Prostate gland (tissue), 2 donors: ENCODE measurements around the gene PTK7. TPM values are rescaled to one million over a fixed set of nuclear protein-coding genes. Genes with fewer than 3 reads are reported as not detected.

Experiments used
- DNase-seq: peaks from one replicate; pipeline ENCODE4 v3.0.0-alpha.2; 2019; ENCODE audit warnings: low spot score
- H3K27ac ChIP-seq, 2 donors: fragments of 200-600 bp; sonication (generic); 2 replicates each; pipeline ENCODE4 v1.5.1; 2017 to 2019
- H3K27me3 ChIP-seq: fragments of 200-600 bp; sonication (generic); replicated peaks from 2 replicates; pipeline ENCODE4 v1.5.1; 2019; ENCODE audit not compliant: insufficient read depth
- H3K36me3 ChIP-seq, 2 donors: fragments of 200-600 bp; sonication (generic); 1 replicate in 1 of 2; 2 replicates in 1 of 2; pipeline versions ENCODE4 v1.5.1 to v1.8.1; 2017 to 2019
- H3K4me1 ChIP-seq: fragments of 200-600 bp; sonication (generic); replicated peaks from 2 replicates; pipeline ENCODE4 v1.5.1; 2019
- H3K4me3 ChIP-seq, 2 donors: fragments of 200-600 bp; sonication (generic); 2 replicates each; pipeline ENCODE4 v1.5.1; 2017 to 2019
- H3K9me3 ChIP-seq: fragments of 200-600 bp; sonication (generic); 2 replicates; pipeline ENCODE4 v1.5.1; 2017
- POLR2A ChIP-seq: fragments of 450-650 bp; IDR thresholded peaks from one replicate; pipeline ENCODE4 v1.6.1; 2016; ENCODE audit warnings: antibody characterized with exemption, mild to moderate bottlenecking
- POLR2AphosphoS5 ChIP-seq: sonication (generic); formaldehyde crosslinking; IDR thresholded peaks from one replicate; pipeline ENCODE4 v1.6.1; 2017; ENCODE audit warnings: antibody characterized with exemption
- WGBS: methylation state at CpG from one replicate; pipeline ENCODE4 v1.1.5; 2018; 5-methylcytosine and 5-hydroxymethylcytosine counted together
- intact Hi-C: fragments of 100-400 bp; cut with DNase I; formaldehyde crosslinking; loops from one replicate; pipeline ENCODE4 v1.14.2; 2022
- total RNA-seq, 2 donors: library from RNA; depleted of rRNA; stranded (reverse); fragments of >200 nt; gene quantifications; one replicate each; pipeline ENCODE4 v1.1.0, GENCODE V29; 2016
- TF ChIP-seq, protein P1 (sequence below), 4 experiments: fragments of 200-600 bp in 2 of 4; fragments of 450-650 bp in 2 of 4; sonication (generic) in 2 of 4; IDR thresholded peaks; 1 replicate in 3 of 4; 2 replicates in 1 of 4; pipeline ENCODE4 v1.5.1; 2016 to 2019; ENCODE audit warnings: antibody characterized with exemption in 4 of 4, mild to moderate bottlenecking in 2 of 4, moderate library complexity in 2 of 4

Gene PTK7
- total RNA-seq, 2 donors from 2014 or later: 83.3 to 85.2 TPM

GRCh38 chr6:43142101-43142500 lies 66.0 kb downstream of the PTK7 start:
- no peaks in the 10 kb centered on the region for H3K27me3 ChIP-seq
- no peak for DNase-seq
- peaks cover 5% of the 10 kb centered on the region for H3K4me1 ChIP-seq
- 64% methylated on average over 14 of the region's 14 CpGs for WGBS
- TF ChIP-seq POLR2A (no peak), POLR2AphosphoS5 (no peak)
- TF ChIP-seq, protein P1, sequence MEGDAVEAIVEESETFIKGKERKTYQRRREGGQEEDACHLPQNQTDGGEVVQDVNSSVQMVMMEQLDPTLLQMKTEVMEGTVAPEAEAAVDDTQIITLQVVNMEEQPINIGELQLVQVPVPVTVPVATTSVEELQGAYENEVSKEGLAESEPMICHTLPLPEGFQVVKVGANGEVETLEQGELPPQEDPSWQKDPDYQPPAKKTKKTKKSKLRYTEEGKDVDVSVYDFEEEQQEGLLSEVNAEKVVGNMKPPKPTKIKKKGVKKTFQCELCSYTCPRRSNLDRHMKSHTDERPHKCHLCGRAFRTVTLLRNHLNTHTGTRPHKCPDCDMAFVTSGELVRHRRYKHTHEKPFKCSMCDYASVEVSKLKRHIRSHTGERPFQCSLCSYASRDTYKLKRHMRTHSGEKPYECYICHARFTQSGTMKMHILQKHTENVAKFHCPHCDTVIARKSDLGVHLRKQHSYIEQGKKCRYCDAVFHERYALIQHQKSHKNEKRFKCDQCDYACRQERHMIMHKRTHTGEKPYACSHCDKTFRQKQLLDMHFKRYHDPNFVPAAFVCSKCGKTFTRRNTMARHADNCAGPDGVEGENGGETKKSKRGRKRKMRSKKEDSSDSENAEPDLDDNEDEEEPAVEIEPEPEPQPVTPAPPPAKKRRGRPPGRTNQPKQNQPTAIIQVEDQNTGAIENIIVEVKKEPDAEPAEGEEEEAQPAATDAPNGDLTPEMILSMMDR (IDR thresholded peaks at IDR 0.05): no peak
- no peak overlapping the region for H3K4me3 ChIP-seq
- no peaks in the 10 kb centered on the region for H3K9me3 ChIP-seq
- intact Hi-C loops: loop anchor here (2.0 kb wide), 1 partner anchor 239 kb away; no protein-coding TSS in a partner anchor
- H3K27ac ChIP-seq: no peak overlapping the region
- no peaks in the 10 kb centered on the region for H3K36me3 ChIP-seq

DNA sequence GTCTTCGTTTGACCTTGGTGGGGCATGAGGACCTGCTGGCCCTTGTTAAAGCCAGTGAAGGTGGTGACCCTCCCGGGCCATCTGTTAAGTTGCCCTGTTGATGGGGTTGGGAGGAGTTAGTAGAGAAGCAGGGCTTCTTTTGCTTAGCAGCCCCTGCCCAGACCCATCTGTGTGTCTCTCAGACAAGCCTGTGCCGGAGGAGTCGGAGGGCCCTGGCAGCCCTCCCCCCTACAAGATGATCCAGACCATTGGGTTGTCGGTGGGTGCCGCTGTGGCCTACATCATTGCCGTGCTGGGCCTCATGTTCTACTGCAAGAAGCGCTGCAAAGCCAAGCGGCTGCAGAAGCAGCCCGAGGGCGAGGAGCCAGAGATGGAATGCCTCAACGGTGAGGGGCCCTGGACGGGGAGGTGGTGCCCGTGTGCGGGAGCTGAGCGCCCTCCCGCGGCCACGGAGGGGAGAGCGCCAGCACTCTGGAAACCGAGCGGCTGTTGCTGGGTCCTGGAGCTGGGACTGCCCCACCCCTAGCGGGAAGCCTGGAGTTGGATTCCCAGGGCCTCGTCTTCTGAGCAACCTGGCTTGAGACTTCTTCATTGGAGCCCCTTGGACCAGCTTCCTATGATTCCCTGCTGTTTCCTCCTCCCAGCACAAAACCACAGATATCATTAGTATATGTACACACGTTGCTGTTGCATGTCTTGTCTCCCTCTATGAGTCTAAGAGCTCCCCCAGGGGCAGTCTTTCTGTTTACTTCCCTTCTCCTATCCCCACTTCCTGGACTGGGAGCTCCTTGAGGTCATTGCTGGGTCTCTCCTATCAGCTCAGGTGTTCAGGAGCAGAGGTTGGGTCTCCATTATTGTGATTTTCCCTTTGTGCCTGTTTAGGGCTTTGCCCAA lies 67.4 kb downstream of the PTK7 start:
- DNase-seq: peak; percentile 86
- Histone ChIP-seq H3K27ac (peak overlapping the region; percentile 7 to 38), H3K27me3 (no peaks in the 10 kb centered on the region), H3K36me3 (no peaks in the 10 kb centered on the region), H3K4me3 (no peak overlapping the region), H3K9me3 (no peaks in the 10 kb centered on the region), H3K4me1 (peaks cover 5% of the 10 kb centered on the region)
- intact Hi-C loops: loop anchor here (2.0 kb wide), 1 partner anchor 241 kb away; no protein-coding TSS in a partner anchor
- 11% methylated on average over 21 of the region's 25 CpGs for WGBS
- TF ChIP-seq POLR2A (no peak), POLR2AphosphoS5 (peak; percentile 85)
- TF ChIP-seq, protein P1 (IDR thresholded peaks at IDR 0.05): peak; percentile 76 to 98 (median 92)

DNA sequence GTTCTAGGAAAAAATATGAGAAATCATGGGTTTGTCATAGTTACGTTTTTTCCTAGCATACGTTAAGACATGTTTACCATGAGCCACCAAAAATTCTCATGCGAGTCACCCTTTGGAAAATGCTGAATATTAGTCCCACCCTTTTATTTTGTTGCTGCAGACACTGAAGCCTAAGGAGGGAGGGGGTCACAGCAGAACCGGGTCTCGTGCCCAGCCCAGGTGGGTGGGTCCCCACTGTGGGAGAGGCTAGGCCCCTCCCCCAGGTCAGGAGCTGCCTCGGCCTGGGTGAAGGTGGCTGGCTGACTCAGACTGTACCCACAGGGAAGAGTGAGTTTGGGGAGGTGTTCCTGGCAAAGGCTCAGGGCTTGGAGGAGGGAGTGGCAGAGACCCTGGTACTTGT lies 68.8 kb downstream of the PTK7 start:
- no peaks in the 10 kb centered on the region for H3K36me3 ChIP-seq
- intact Hi-C loops: no loop called here
- H3K4me3 ChIP-seq: no peak overlapping the region
- 76% methylated on average over 6 of the region's 6 CpGs for WGBS
- H3K9me3 ChIP-seq: no peaks in the 10 kb centered on the region
- no peaks in the 10 kb centered on the region for H3K27me3 ChIP-seq
- H3K4me1 ChIP-seq: peaks cover 9% of the 10 kb centered on the region
- no peak for DNase-seq
- TF ChIP-seq, protein P1 (IDR thresholded peaks at IDR 0.05): no peak
- TF ChIP-seq POLR2AphosphoS5: no peak
- no peak for TF ChIP-seq POLR2A
- no peak overlapping the region for H3K27ac ChIP-seq

DNA sequence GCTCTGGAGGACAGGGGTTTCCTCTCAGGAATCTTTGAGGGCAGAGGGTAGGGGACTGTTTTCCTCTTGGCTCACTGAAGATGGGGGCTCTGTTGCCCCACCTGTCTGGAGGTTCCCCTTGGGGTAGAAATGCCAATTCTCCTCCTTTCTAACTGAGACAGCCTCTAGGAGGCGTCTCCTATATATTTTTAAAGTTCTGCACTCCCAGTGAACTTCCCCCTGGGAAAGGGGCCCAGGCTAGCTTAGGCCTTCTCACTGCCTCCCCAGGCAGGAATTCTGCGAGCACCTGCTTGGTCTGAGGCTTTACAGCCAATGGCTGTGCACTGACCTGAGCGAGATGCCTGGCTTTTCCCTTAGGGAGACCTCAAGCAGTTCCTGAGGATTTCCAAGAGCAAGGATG lies 70.1 kb downstream of the PTK7 start:
- WGBS: 98% methylated on average over 3 of the region's 3 CpGs
- Histone ChIP-seq H3K36me3 (no peaks in the 10 kb centered on the region), H3K4me1 (peaks cover 11% of the 10 kb centered on the region), H3K27ac (no peak overlapping the region), H3K9me3 (no peaks in the 10 kb centered on the region), H3K27me3 (no peaks in the 10 kb centered on the region), H3K4me3 (no peak overlapping the region)
- TF ChIP-seq, protein P1 (IDR thresholded peaks at IDR 0.05): no peak
- TF ChIP-seq POLR2A (no peak), POLR2AphosphoS5 (no peak)
- DNase-seq: no peak
- intact Hi-C loops: no loop called here
